Inferior parietal cortex (tissue), 1 donor: Measurements from ENCODE around the gene XPNPEP2.

Source experiments
- DNase-seq: peaks from one replicate; pipeline ENCODE4 v3.0.0-alpha.2; 2016; ENCODE audit errors: extremely low spot score

Gene XPNPEP2

GRCh38 chrX:129738466-129739308, at the start of gene XPNPEP2:
TSS of gene XPNPEP2 (plus strand) at chrX:129738979. CDS start at chrX:129739214, 235 bp downstream.
- DNase-seq: no peak

GRCh38 chrX:129689796-129690195, 49.0 kb upstream of the XPNPEP2 start:
- no peak for DNase-seq

- DNase-seq: no peak
Observed at GRCh38 chrX:129690435-129690834, 48.3 kb upstream of the XPNPEP2 start.

GRCh38 chrX:129693354-129693753, 45.4 kb upstream of the XPNPEP2 start:
- no peak for DNase-seq

GRCh38 chrX:129694805-129695204, 44.0 kb upstream of the XPNPEP2 start:
- DNase-seq: no peak

- DNase-seq: no peak
Observed at GRCh38 chrX:129695535-129695934, 43.2 kb upstream of the XPNPEP2 start.

- DNase-seq: no peak
Observed at GRCh38 chrX:129695937-129696336, 42.8 kb upstream of the XPNPEP2 start.

GRCh38 chrX:129696463-129697155, 42.2 kb upstream of the XPNPEP2 start:
- no peak for DNase-seq

GRCh38 chrX:129697204-129697829, 41.5 kb upstream of the XPNPEP2 start:
- no peak for DNase-seq

- no peak for DNase-seq
Observed at GRCh38 chrX:129698150-129698549, 40.6 kb upstream of the XPNPEP2 start.

GRCh38 chrX:129700536-129700935, 38.2 kb upstream of the XPNPEP2 start:
- no peak for DNase-seq

GRCh38 chrX:129701624-129702069, 37.1 kb upstream of the XPNPEP2 start:
- peak; percentile 2 for DNase-seq

- no peak for DNase-seq
Observed at GRCh38 chrX:129704491-129704890, 34.3 kb upstream of the XPNPEP2 start.

GRCh38 chrX:129705377-129705925, 33.3 kb upstream of the XPNPEP2 start:
- DNase-seq: no peak

GRCh38 chrX:129705988-129706387, 32.8 kb upstream of the XPNPEP2 start:
- DNase-seq: no peak

GRCh38 chrX:129706400-129707072, 32.2 kb upstream of the XPNPEP2 start:
- DNase-seq: peak; percentile 63

- no peak for DNase-seq
Observed at GRCh38 chrX:129714581-129714980, 24.2 kb upstream of the XPNPEP2 start.

GRCh38 chrX:129716507-129716906, 22.3 kb upstream of the XPNPEP2 start:
- DNase-seq: no peak

- DNase-seq: no peak
Observed at GRCh38 chrX:129717892-129718291, 20.9 kb upstream of the XPNPEP2 start.

GRCh38 chrX:129718676-129719075, 20.1 kb upstream of the XPNPEP2 start:
- DNase-seq: no peak

- DNase-seq: no peak
Observed at GRCh38 chrX:129719268-129719667, 19.5 kb upstream of the XPNPEP2 start.
